Muscle layer of duodenum (tissue), 2 donors: Measurements from ENCODE around the gene ARAP3.
A peak's percentile ranks its signal among the peaks of the same experiment; 100 is the strongest.
"Not testable (repeated sequence)": the region's sequence is repeated elsewhere in the genome, so short reads cannot be mapped to it uniquely, and the experiment has no call there.

Source experiments
- H3K27ac ChIP-seq: one replicate; pipeline ENCODE4 v1.7.0; 2013; ENCODE audit warnings: mild to moderate bottlenecking, low read length
- H3K27me3 ChIP-seq: one replicate; pipeline ENCODE4 v1.7.0; 2013; ENCODE audit warnings: low read depth, mild to moderate bottlenecking, control low read depth, low read length
- H3K36me3 ChIP-seq, 2 donors: one replicate each; pipeline ENCODE4 v1.7.0; 2013; ENCODE audit warnings: low read length in 2 of 2, control low read depth in 1 of 2, mild to moderate bottlenecking in 1 of 2; ENCODE audit not compliant: insufficient read depth in 2 of 2, control insufficient read depth in 1 of 2
- H3K4me1 ChIP-seq, 2 donors: one replicate each; pipeline ENCODE4 v1.7.0; 2013; ENCODE audit warnings: low read length in 2 of 2, mild to moderate bottlenecking in 2 of 2, control low read depth in 1 of 2, moderate library complexity in 1 of 2; ENCODE audit not compliant: insufficient read depth in 2 of 2, control insufficient read depth in 1 of 2
- H3K4me3 ChIP-seq, 2 donors: one replicate each; pipeline ENCODE4 v1.7.0; 2013; ENCODE audit warnings: low read length in 2 of 2, low read depth in 1 of 2, mild to moderate bottlenecking in 1 of 2
- H3K9me3 ChIP-seq, 2 donors: one replicate each; pipeline ENCODE4 v1.7.0; 2013; ENCODE audit warnings: low read length in 2 of 2, control low read depth in 1 of 2, mild to moderate bottlenecking in 1 of 2; ENCODE audit not compliant: control insufficient read depth in 1 of 2
- donor health status: healthy.

The ARAP3 gene

GRCh38 chr5:141681695-141682641 lies at the start of gene ARAP3:
TSS of gene ARAP3 (minus strand) at chr5:141682230. CDS start at chr5:141680486, 1,744 bp downstream.
- H3K36me3 ChIP-seq = no peaks in the 10 kb centered on the region
- H3K27ac ChIP-seq = peak within 1 kb of the TSS; percentile 85
- no peaks in the 10 kb centered on the region for H3K9me3 ChIP-seq
- peak within 1 kb of the TSS; percentile 52 to 55 for H3K4me3 ChIP-seq
- H3K4me1 ChIP-seq = peaks cover 3 to 12% of the 10 kb centered on the region in 2 donors
- no peaks in the 10 kb centered on the region for H3K27me3 ChIP-seq

GRCh38 chr5:141729387-141730006 lies 47.5 kb upstream of the ARAP3 start:
- Histone ChIP-seq H3K36me3 (no peaks in the 10 kb centered on the region), H3K27ac (no peak overlapping the region), H3K4me3 (no peak overlapping the region), H3K4me1 (no peaks in the 10 kb centered on the region), H3K9me3 (no peaks in the 10 kb centered on the region), H3K27me3 (no peaks in the 10 kb centered on the region)

GRCh38 chr5:141725891-141726290 lies 43.9 kb upstream of the ARAP3 start:
- Histone ChIP-seq H3K9me3 (no peaks in the 10 kb centered on the region), H3K27ac (no peak overlapping the region), H3K4me1 (no peaks in the 10 kb centered on the region), H3K27me3 (no peaks in the 10 kb centered on the region), H3K36me3 (no peaks in the 10 kb centered on the region), H3K4me3 (no peak overlapping the region)

- H3K27ac ChIP-seq, H3K9me3 ChIP-seq, H3K4me1 ChIP-seq, H3K4me3 ChIP-seq, H3K27me3 ChIP-seq, H3K36me3 ChIP-seq: not testable (repeated sequence)
Measured at GRCh38 chr5:141725174-141725573, 43.1 kb upstream of the ARAP3 start.

GRCh38 chr5:141722266-141722665 lies 40.2 kb upstream of the ARAP3 start:
- H3K4me1 ChIP-seq = no peaks in the 10 kb centered on the region
- H3K27ac ChIP-seq = no peak overlapping the region
- H3K36me3 ChIP-seq = no peaks in the 10 kb centered on the region
- no peaks in the 10 kb centered on the region for H3K27me3 ChIP-seq
- no peak overlapping the region for H3K4me3 ChIP-seq
- no peaks in the 10 kb centered on the region for H3K9me3 ChIP-seq

GRCh38 chr5:141717043-141717442 lies 35.0 kb upstream of the ARAP3 start:
- Histone ChIP-seq H3K4me1 (no peaks in the 10 kb centered on the region), H3K27me3 (no peaks in the 10 kb centered on the region), H3K4me3 (no peak overlapping the region), H3K36me3 (no peaks in the 10 kb centered on the region), H3K9me3 (no peaks in the 10 kb centered on the region), H3K27ac (no peak overlapping the region)

GRCh38 chr5:141716468-141716867 lies 34.4 kb upstream of the ARAP3 start:
- H3K36me3 ChIP-seq = no peaks in the 10 kb centered on the region
- H3K27me3 ChIP-seq = no peaks in the 10 kb centered on the region
- no peaks in the 10 kb centered on the region for H3K4me1 ChIP-seq
- H3K9me3 ChIP-seq = no peaks in the 10 kb centered on the region
- H3K4me3 ChIP-seq = no peak overlapping the region
- H3K27ac ChIP-seq = no peak overlapping the region

GRCh38 chr5:141716009-141716408 lies 34.0 kb upstream of the ARAP3 start:
- Histone ChIP-seq H3K4me1 (no peaks in the 10 kb centered on the region), H3K27me3 (no peaks in the 10 kb centered on the region), H3K4me3 (no peak overlapping the region), H3K36me3 (no peaks in the 10 kb centered on the region), H3K27ac (no peak overlapping the region), H3K9me3 (no peaks in the 10 kb centered on the region)

- Histone ChIP-seq H3K36me3 (no peaks in the 10 kb centered on the region), H3K27ac (no peak overlapping the region), H3K9me3 (no peaks in the 10 kb centered on the region), H3K4me3 (no peak overlapping the region), H3K4me1 (no peaks in the 10 kb centered on the region), H3K27me3 (no peaks in the 10 kb centered on the region)
Measured at GRCh38 chr5:141715346-141715905, 33.4 kb upstream of the ARAP3 start.

- Histone ChIP-seq H3K4me3 (no peak overlapping the region), H3K27me3 (no peaks in the 10 kb centered on the region), H3K27ac (no peak overlapping the region), H3K9me3 (no peaks in the 10 kb centered on the region), H3K4me1 (no peaks in the 10 kb centered on the region), H3K36me3 (no peaks in the 10 kb centered on the region)
Measured at GRCh38 chr5:141714542-141715310, 32.7 kb upstream of the ARAP3 start.
